Spinal cord (tissue), 10 donors: Measurements from ENCODE around the gene ARHGAP27. TPM values are rescaled to one million over a fixed set of nuclear protein-coding genes. Genes with fewer than 3 reads are reported as not detected.

ENCODE experiments used
- DNase-seq, 6 donors: peaks; one replicate each; pipeline versions ENCODE4 v3.0.0 to v3.0.0-alpha.2; 2013 to 2015; ENCODE audit warnings: low spot score in 6 of 6, low read depth in 4 of 6
- H3K27ac ChIP-seq: one replicate; pipeline ENCODE4 v1.5.1; 2013; ENCODE audit warnings: low read depth, low read length, control low read depth
- H3K27me3 ChIP-seq: one replicate; pipeline ENCODE4 v1.6.1; 2013; ENCODE audit warnings: low read length; ENCODE audit not compliant: control insufficient read depth, insufficient read depth
- H3K36me3 ChIP-seq: one replicate; pipeline ENCODE4 v1.6.1; 2013; ENCODE audit warnings: low read length; ENCODE audit not compliant: control insufficient read depth, insufficient read depth
- H3K4me1 ChIP-seq: one replicate; pipeline ENCODE4 v1.6.1; 2013; ENCODE audit warnings: low read length; ENCODE audit not compliant: control insufficient read depth, insufficient read depth
- H3K4me3 ChIP-seq: one replicate; pipeline ENCODE4 v1.5.1; 2013; ENCODE audit warnings: low read depth, low read length, control low read depth
- H3K9me3 ChIP-seq: one replicate; pipeline ENCODE4 v1.6.1; 2013; ENCODE audit warnings: low read length; ENCODE audit not compliant: control insufficient read depth, insufficient read depth
- WGBS: methylation state at CpG from one replicate; pipeline ENCODE4 v1.1.5; 2013; ENCODE audit warnings: missing lambda C conversion rate; ENCODE audit not compliant: insufficient coverage; 5-methylcytosine and 5-hydroxymethylcytosine counted together
- polyA plus RNA-seq, 2 donors: library from polyadenylated mRNA; unstranded; fragments of 120-200 nt; gene quantifications; one replicate each; pipeline ENCODE4 v1.2.1, GENCODE V29; 2013; ENCODE audit not compliant: insufficient read length in 2 of 2
- total RNA-seq, 2 donors: library from RNA; depleted of rRNA in 1 of 2; stranded (reverse); fragments of 120-200 nt in 1 of 2; fragments of >200 nt in 1 of 2; gene quantifications; one replicate each; pipeline versions ENCODE4 v1.2.3 to v1.2.4, GENCODE V29; 2013 to 2014
- donor health status: healthy.

Gene ARHGAP27
- total and polyA plus RNA-seq, 4 donors = 6.9 to 17.5 (median 11.9) TPM

DNA sequence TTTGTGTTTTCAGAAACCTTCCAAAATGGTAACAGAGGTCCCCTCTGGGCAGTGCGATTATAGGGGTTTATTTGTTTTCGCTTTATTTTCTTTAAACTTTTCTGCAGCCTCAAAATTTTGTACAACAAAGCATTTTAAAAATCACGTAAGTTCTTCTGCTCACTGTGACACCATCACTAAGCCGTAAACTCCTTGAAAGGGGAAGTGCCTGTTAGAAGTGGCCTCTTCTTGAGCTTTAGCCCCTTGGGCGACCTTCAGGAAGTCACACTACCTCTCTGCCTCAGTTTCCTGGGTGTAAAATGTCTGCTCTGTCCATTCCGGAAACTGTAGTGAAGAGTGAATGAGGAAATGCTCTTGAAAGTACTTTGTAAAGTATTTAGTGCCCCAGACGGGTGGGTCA is 26.6 kb downstream of the ARHGAP27 start:
- WGBS = no CpG with 5 or more reads among the region's 7 CpGs

GRCh38 chr17:45405250-45406086 is 27.2 kb downstream of the ARHGAP27 start:
- peaks cover 23% of the 10 kb centered on the region for H3K4me1 ChIP-seq
- H3K9me3 ChIP-seq = no peaks in the 10 kb centered on the region
- H3K27ac ChIP-seq = no peak overlapping the region
- DNase-seq = peak in 1 of 6 donors; percentile 8
- WGBS = 12% methylated on average over 40 of the region's 48 CpGs
- peaks cover 9% of the 10 kb centered on the region for H3K27me3 ChIP-seq
- peak overlapping the region; percentile 9 for H3K4me3 ChIP-seq
- peaks cover 34% of the 10 kb centered on the region for H3K36me3 ChIP-seq

More for the DNA sequence above, 26.6 kb downstream of the ARHGAP27 start:
- H3K4me3 ChIP-seq = no peak overlapping the region
- peaks cover 28% of the 10 kb centered on the region for H3K4me1 ChIP-seq
- H3K36me3 ChIP-seq = peaks cover 34% of the 10 kb centered on the region
- peaks cover 9% of the 10 kb centered on the region for H3K27me3 ChIP-seq
- no peak overlapping the region for H3K27ac ChIP-seq
- no peak for DNase-seq
- no peaks in the 10 kb centered on the region for H3K9me3 ChIP-seq

DNA sequence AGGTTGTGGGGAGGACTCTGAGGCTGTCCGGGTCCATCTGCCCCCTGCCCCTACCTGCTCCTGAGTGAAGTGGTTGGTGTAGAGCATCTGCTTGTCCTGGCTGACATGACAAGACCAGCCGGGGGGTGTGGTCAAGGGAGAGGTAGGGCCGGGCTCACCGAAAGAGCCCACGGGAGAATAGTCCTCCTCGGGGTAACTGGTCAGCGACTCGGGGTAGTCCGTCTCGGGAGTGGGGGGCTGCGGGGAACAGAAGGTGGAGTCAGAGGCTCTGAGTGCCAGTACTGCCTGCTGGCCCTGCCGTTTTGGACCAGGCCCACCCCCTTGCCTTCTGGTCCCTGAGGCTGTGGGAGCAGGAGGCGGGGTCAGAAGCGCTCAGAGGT is 27.8 kb downstream of the ARHGAP27 start:
- 51% methylated on average over 14 of the region's 14 CpGs for WGBS
- Histone ChIP-seq H3K4me1 (peaks cover 18% of the 10 kb centered on the region), H3K9me3 (no peaks in the 10 kb centered on the region), H3K36me3 (peaks cover 34% of the 10 kb centered on the region), H3K27me3 (peaks cover 9% of the 10 kb centered on the region), H3K27ac (no peak overlapping the region), H3K4me3 (no peak overlapping the region)
- DNase-seq = no peak

GRCh38 chr17:45403906-45404490 is 28.7 kb downstream of the ARHGAP27 start:
- Histone ChIP-seq H3K27ac (no peak overlapping the region), H3K4me1 (peaks cover 18% of the 10 kb centered on the region), H3K4me3 (no peak overlapping the region), H3K36me3 (peaks cover 34% of the 10 kb centered on the region), H3K27me3 (peaks cover 9% of the 10 kb centered on the region), H3K9me3 (no peaks in the 10 kb centered on the region)
- DNase-seq = no peak
- 96% methylated on average over 10 of the region's 10 CpGs for WGBS

DNA sequence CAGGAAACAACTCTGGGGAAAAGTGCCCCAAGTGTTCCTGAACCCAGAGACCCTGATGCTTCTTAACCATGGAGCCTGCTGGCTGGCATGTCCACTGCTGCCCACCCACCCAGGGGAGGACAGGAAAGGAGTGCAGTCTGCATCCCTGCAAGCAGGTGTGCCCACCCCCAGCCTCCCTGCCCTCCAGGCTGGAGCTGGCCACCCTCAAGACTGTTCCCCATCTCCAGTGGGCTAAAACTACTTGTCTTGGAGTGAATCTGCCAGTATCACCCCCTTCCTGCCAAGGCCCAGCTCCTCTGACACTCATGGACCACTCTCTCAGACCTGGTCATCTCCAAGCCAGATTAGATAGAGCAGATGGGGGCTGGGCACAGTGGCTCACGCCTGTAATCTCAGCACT is 29.8 kb downstream of the ARHGAP27 start:
- peaks cover 34% of the 10 kb centered on the region for H3K36me3 ChIP-seq
- no peaks in the 10 kb centered on the region for H3K9me3 ChIP-seq
- H3K4me3 ChIP-seq = no peak overlapping the region
- no peak for DNase-seq
- H3K27ac ChIP-seq = no peak overlapping the region
- 75% methylated on average over 1 of the region's 1 CpG for WGBS
- peaks cover 11% of the 10 kb centered on the region for H3K4me1 ChIP-seq
- peaks cover 9% of the 10 kb centered on the region for H3K27me3 ChIP-seq

DNA sequence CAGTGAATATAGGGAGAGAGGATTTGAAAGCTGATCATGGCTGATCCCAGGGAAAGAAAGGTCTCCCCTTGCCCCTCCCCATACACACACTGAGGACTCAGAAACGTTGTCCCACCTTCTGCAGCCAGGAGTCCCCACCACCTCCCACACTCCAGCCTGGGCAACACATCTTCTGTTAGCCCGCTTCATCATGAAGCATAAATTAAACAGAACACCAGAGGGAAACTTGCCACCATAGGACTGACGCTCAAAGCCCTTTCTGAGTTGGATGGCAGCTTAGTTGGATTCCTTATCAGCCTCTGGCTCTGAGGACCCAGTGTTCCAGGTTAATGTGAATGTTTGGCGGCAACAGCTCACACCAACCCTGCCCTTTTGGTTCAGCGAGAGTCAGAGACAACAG is 33.9 kb downstream of the ARHGAP27 start:
- Histone ChIP-seq H3K9me3 (no peaks in the 10 kb centered on the region), H3K36me3 (peaks cover 42% of the 10 kb centered on the region), H3K27me3 (no peaks in the 10 kb centered on the region), H3K4me1 (peaks cover 16% of the 10 kb centered on the region), H3K4me3 (no peak overlapping the region), H3K27ac (no peak overlapping the region)
- DNase-seq = no peak
- WGBS = 20% methylated on average over 1 of the region's 5 CpGs

DNA sequence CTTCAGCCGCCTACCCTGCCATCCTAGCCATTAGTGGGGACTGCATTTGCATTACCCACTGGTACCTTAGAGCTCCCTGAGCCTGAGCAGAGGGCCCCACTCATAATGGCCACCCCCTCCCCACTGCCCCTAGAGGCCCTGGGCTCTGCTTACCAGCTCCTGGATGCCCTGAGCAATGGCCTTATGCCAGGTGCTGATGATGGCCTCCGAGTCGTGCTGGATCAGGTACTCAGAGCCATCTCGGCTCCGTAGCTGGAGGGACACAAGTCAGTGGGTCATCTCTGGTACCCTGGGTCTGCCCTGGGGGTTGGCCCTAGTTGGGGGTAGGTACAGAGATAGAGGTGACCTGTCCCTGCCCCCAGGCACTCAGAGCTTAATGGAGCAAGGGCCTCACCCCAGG is 34.9 kb downstream of the ARHGAP27 start:
- peaks cover 16% of the 10 kb centered on the region for H3K4me1 ChIP-seq
- H3K9me3 ChIP-seq = no peaks in the 10 kb centered on the region
- no peak overlapping the region for H3K27ac ChIP-seq
- peaks cover 35% of the 10 kb centered on the region for H3K36me3 ChIP-seq
- 89% methylated on average over 5 of the region's 5 CpGs for WGBS
- H3K27me3 ChIP-seq = no peaks in the 10 kb centered on the region
- H3K4me3 ChIP-seq = no peak overlapping the region
- no peak for DNase-seq

GRCh38 chr17:45396496-45397205 is 36.0 kb downstream of the ARHGAP27 start:
- Histone ChIP-seq H3K36me3 (peaks cover 26% of the 10 kb centered on the region), H3K9me3 (no peaks in the 10 kb centered on the region), H3K4me1 (peaks cover 16% of the 10 kb centered on the region), H3K27ac (no peak overlapping the region), H3K4me3 (no peak overlapping the region), H3K27me3 (no peaks in the 10 kb centered on the region)
- WGBS = 88% methylated on average over 50 of the region's 50 CpGs
- no peak for DNase-seq

DNA sequence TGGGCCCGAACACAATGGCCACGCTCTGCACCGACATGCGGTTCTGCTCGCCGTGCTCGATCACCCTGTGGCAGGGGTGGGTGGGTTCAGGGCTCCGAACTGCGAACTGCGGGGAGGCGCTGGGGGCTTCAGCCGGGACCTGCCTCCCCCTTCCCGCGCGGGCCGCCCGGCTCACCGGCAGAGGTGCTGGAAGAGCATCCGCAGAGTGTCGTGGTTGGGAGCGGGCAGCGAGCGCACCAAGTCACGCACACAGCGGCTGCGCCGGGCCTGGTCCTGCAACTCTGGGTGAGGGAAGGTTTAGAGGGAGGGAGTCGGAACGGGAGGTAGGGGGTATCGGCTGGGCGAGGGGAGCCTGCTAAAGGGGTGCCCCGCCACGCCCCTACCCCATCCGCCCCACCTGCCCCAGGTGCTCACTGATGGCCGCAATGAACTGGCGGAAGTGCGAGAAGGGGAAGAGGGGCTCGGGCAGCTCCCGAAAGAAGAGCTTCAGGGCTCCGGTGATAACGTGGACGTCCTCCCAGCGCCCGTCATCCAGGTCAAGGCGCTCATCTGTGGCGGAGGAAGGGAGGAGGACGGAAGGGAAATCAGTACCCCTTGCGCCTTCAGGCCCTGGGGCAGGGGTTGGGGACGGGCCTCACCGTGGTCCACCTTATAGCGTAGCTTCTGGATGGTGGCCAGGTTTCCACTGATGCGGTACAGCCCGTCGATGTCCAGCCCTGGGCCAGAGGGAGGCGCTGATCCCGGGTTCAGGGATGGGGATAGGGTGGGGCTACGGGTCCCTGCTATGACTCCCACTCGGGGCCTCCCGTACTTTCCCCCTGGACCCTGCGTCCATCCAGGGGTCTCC is 36.9 kb downstream of the ARHGAP27 start:
- Histone ChIP-seq H3K4me3 (peak overlapping the region; percentile 37), H3K27ac (no peak overlapping the region), H3K4me1 (peaks cover 16% of the 10 kb centered on the region), H3K36me3 (peaks cover 26% of the 10 kb centered on the region), H3K9me3 (no peaks in the 10 kb centered on the region), H3K27me3 (no peaks in the 10 kb centered on the region)
- WGBS = 55% methylated on average over 58 of the region's 60 CpGs
- DNase-seq = peak in 1 of 6 donors; percentile 62
